ENCODE data around the gene UBFD1. TPM values are rescaled to one million over a fixed set of nuclear protein-coding genes. Genes with fewer than 3 reads are reported as not detected.

Gene UBFD1
- total RNA-seq, 1 donor from 2014 or later = 101 TPM

- no peak for TF ChIP-seq CTCF (IDR thresholded peaks at IDR 0.05; ENCODE audit: unreplicated experiment)
- Mint-ChIP-seq H3K4me1 (ENCODE audit: low read depth) (no peaks in the 10 kb centered on the region), H3K4me3 (ENCODE audit: low read depth) (no peak overlapping the region), H3K36me3 (ENCODE audit: insufficient read depth) (peaks cover 16% of the 10 kb centered on the region), H3K9me3 (ENCODE audit: low read depth) (no peaks in the 10 kb centered on the region), H3K27me3 (no peaks in the 10 kb centered on the region), H3K27ac (no peak overlapping the region)
- DNase-seq (ENCODE audit: low spot score, unreplicated experiment) = no peak
Measured at GRCh38 chr16:23584186-23585076, 26.9 kb downstream of the UBFD1 start.

- DNase-seq (ENCODE audit: low spot score, unreplicated experiment) = no peak
- peaks cover 21% of the 10 kb centered on the region for H3K36me3 Mint-ChIP-seq (ENCODE audit: insufficient read depth)
- TF ChIP-seq CTCF (IDR thresholded peaks at IDR 0.05; ENCODE audit: unreplicated experiment) = no peak
- no peaks in the 10 kb centered on the region for H3K9me3 Mint-ChIP-seq (ENCODE audit: low read depth)
- no peaks in the 10 kb centered on the region for H3K27me3 Mint-ChIP-seq
- H3K4me3 Mint-ChIP-seq (ENCODE audit: low read depth) = no peak overlapping the region
- no peaks in the 10 kb centered on the region for H3K4me1 Mint-ChIP-seq (ENCODE audit: low read depth)
- H3K27ac Mint-ChIP-seq = no peak overlapping the region
Measured at GRCh38 chr16:23587726-23588125, 30.2 kb downstream of the UBFD1 start.

- Mint-ChIP-seq H3K27ac (no peak overlapping the region), H3K9me3 (ENCODE audit: low read depth) (no peaks in the 10 kb centered on the region), H3K27me3 (no peaks in the 10 kb centered on the region), H3K4me1 (ENCODE audit: low read depth) (peaks cover 3% of the 10 kb centered on the region), H3K4me3 (ENCODE audit: low read depth) (no peak overlapping the region), H3K36me3 (ENCODE audit: insufficient read depth) (peaks cover 17% of the 10 kb centered on the region)
- no peak for TF ChIP-seq CTCF (IDR thresholded peaks at IDR 0.05; ENCODE audit: unreplicated experiment)
- no peak for DNase-seq (ENCODE audit: low spot score, unreplicated experiment)
Measured at GRCh38 chr16:23590181-23590580, 32.7 kb downstream of the UBFD1 start.

- H3K9me3 Mint-ChIP-seq (ENCODE audit: low read depth) = no peaks in the 10 kb centered on the region
- no peak overlapping the region for H3K27ac Mint-ChIP-seq
Measured at GRCh38 chr16:23594186-23594585, 36.7 kb downstream of the UBFD1 start.

More at GRCh38 chr16:23594186-23594585, 36.7 kb downstream of the UBFD1 start:
- H3K4me1 Mint-ChIP-seq (ENCODE audit: low read depth) = peaks cover 5% of the 10 kb centered on the region
- no peak for DNase-seq (ENCODE audit: low spot score, unreplicated experiment)
- H3K27me3 Mint-ChIP-seq = no peaks in the 10 kb centered on the region
- H3K4me3 Mint-ChIP-seq (ENCODE audit: low read depth) = peak overlapping the region; percentile 14
- no peak for TF ChIP-seq CTCF (IDR thresholded peaks at IDR 0.05; ENCODE audit: unreplicated experiment)
- peaks cover 13% of the 10 kb centered on the region for H3K36me3 Mint-ChIP-seq (ENCODE audit: insufficient read depth)

All from progenitor cell of endocrine pancreas (in vitro differentiated cells).